Hepatocyte (in vitro differentiated cells): ENCODE measurements around the gene NCF2. TPM values are rescaled to one million over a fixed set of nuclear protein-coding genes. Genes with fewer than 3 reads are reported as not detected.

ENCODE experiments used
- DNase-seq: peaks from one replicate; pipeline ENCODE4 v3.0.0-alpha.2; 2016; ENCODE audit warnings: low spot score
- H2AFZ ChIP-seq: fragments of 200-600 bp; sonication (generic); 2 replicates; pipeline ENCODE4 v1.6.0; 2016; ENCODE audit warnings: antibody characterized with exemption, mild to moderate bottlenecking
- H3K27ac ChIP-seq: fragments of 200-600 bp; sonication (generic); 2 replicates; pipeline ENCODE4 v1.5.1; 2016; ENCODE audit warnings: mild to moderate bottlenecking
- H3K27me3 ChIP-seq: fragments of 200-600 bp; sonication (generic); 2 replicates; pipeline ENCODE4 v1.6.1; 2016
- H3K36me3 ChIP-seq: fragments of 200-600 bp; sonication (generic); replicated peaks from 2 replicates; pipeline ENCODE4 v1.5.1; 2016; ENCODE audit warnings: low read depth; ENCODE audit not compliant: insufficient read depth
- H3K4me1 ChIP-seq: fragments of 200-600 bp; sonication (generic); 2 replicates; pipeline ENCODE4 v1.5.1; 2016; ENCODE audit warnings: mild to moderate bottlenecking, moderate library complexity; ENCODE audit not compliant: insufficient read depth
- H3K4me2 ChIP-seq: fragments of 200-600 bp; sonication (generic); 2 replicates; pipeline ENCODE4 v1.6.0; 2016
- H3K4me3 ChIP-seq: fragments of 200-600 bp; sonication (generic); 2 replicates; pipeline ENCODE4 v1.5.1; 2016; ENCODE audit warnings: mild to moderate bottlenecking
- H3K79me2 ChIP-seq: fragments of 200-600 bp; sonication (generic); 2 replicates; pipeline ENCODE4 v1.6.0; 2017; ENCODE audit warnings: mild to moderate bottlenecking
- H3K9me2 ChIP-seq: fragments of 200-600 bp; sonication (generic); replicated peaks from 2 replicates; pipeline ENCODE4 v1.6.0; 2017; ENCODE audit warnings: mild to moderate bottlenecking; ENCODE audit not compliant: insufficient read depth
- H3K9me3 ChIP-seq: fragments of 200-600 bp; sonication (generic); 2 replicates; pipeline ENCODE4 v1.5.1; 2016; ENCODE audit warnings: low read depth, mild to moderate bottlenecking
- H4K20me1 ChIP-seq: fragments of 200-600 bp; sonication (generic); 2 replicates; pipeline ENCODE4 v1.6.0; 2016; ENCODE audit warnings: mild to moderate bottlenecking; ENCODE audit not compliant: insufficient read depth, poor library complexity, severe bottlenecking
- CTCF ChIP-seq: fragments of 200-600 bp; sonication (generic); IDR thresholded peaks from 2 replicates; pipeline ENCODE4 v1.5.1; 2016; ENCODE audit warnings: antibody characterized with exemption, mild to moderate bottlenecking; ENCODE audit not compliant: poor library complexity
- EZH2 ChIP-seq: fragments of 200-600 bp; sonication (generic); IDR thresholded peaks from 2 replicates; pipeline ENCODE4 v1.6.1; 2016; ENCODE audit warnings: antibody characterized with exemption, mild to moderate bottlenecking, borderline replicate concordance
- EZH2phosphoT487 ChIP-seq: fragments of 200-600 bp; sonication (generic); IDR thresholded peaks from one replicate; pipeline ENCODE4 v1.6.1; 2018; ENCODE audit warnings: antibody characterized with exemption, mild to moderate bottlenecking, low read depth, moderate library complexity; ENCODE audit not compliant: unreplicated experiment, severe bottlenecking
- WGBS: methylation state at CpG from one replicate; pipeline ENCODE4 v1.1.6; 2016; ENCODE audit warnings: low lambda C conversion rate; ENCODE audit errors: missing lambda C conversion rate; 5-methylcytosine and 5-hydroxymethylcytosine counted together
- polyA plus RNA-seq: library from polyadenylated mRNA; unstranded; fragments of >200 nt; fragmentation: Nextera tagmentation; extraction: Ambion mirVana; gene quantifications from 2 replicates; pipeline ENCODE4 v1.2.1, GENCODE V29; 2016
- total RNA-seq: library from RNA; depleted of rRNA; stranded (reverse); fragments of >200 nt; gene quantifications from 2 replicates; pipeline ENCODE4 v1.2.3, GENCODE V29; 2014

NCF2 gene
- total and polyA plus RNA-seq, 2 experiments from 2014 or later = 3.1 to 13.7 TPM

DNA sequence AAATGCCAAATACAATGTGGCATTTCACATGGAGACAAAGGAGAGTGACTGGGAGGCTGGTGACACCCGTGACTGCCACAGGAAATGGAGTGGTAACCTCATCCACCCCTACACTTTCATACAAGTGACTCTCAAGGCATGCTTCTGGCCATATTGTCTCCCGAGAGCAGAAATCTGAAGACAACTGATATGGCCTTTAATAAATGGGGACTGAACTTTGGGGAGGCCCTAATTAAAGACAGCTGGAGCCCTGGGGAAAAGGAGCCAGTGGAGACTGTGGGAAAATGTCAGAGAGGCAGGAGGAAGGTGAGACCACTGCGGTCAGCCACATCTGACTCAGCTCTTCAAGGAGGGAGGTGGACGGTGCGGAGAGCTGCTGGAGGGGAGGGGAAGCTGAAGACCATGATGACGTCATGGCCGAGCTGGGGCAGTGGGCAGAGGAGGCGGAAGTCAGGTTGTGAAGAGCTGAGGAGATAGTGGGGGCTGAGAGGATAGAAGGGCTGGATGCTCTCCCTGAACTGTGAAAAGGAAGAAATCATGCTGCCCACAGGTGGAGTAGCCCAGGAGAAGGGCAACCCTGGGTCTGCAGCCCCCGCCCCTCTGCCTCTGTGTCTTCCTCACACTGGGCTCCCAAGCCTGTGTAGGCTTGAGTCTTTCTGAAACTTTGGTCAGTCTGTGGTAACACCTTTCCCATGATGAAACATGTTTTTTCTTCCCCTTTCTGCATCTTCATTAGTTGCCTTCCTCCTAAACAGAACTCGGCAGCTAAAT, 14.0 kb upstream of the NCF2 start:
- no peak overlapping the region for H2AFZ ChIP-seq
- 65% methylated on average over 10 of the region's 10 CpGs for WGBS

DNA sequence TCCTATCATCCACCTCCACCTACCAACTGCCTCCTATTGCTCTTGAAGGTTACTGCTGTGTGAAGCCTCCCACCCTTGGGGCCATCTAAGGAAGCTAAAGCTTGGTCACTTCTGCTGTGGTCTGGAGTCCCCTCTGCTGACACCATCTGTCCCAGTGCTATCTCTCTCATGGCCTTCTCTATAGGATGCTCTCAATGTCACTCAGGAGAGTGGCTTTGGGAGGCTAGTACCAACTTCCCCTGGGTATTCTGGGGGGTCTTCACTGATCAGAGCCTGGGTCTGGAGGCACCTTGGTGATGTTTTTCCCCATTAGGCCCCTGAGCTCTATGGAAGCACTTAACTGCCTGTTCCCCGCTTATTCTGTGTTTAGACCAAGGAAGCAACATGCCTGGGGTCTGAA, 12.3 kb upstream of the NCF2 start:
- peak overlapping the region; percentile 73 for H3K27ac ChIP-seq
- 100% methylated on average over 1 of the region's 1 CpG for WGBS

More for the DNA sequence above, 14.0 kb upstream of the NCF2 start:
- no peak for DNase-seq
- no peaks in the 10 kb centered on the region for H3K27me3 ChIP-seq
- H3K79me2 ChIP-seq = no peaks in the 10 kb centered on the region
- H3K9me2 ChIP-seq = no peaks in the 10 kb centered on the region
- H3K4me3 ChIP-seq = no peak overlapping the region
- no peak overlapping the region for H3K4me2 ChIP-seq
- no peaks in the 10 kb centered on the region for H4K20me1 ChIP-seq
- peak overlapping the region; percentile 83 for H3K27ac ChIP-seq
- TF ChIP-seq EZH2phosphoT487 (no peak), CTCF (no peak), EZH2 (no peak)
- no peaks in the 10 kb centered on the region for H3K4me1 ChIP-seq
- no peaks in the 10 kb centered on the region for H3K36me3 ChIP-seq
- no peaks in the 10 kb centered on the region for H3K9me3 ChIP-seq

GRCh38 chr1:183600634-183601033, 10.4 kb upstream of the NCF2 start:
- H3K9me3 ChIP-seq = no peaks in the 10 kb centered on the region
- TF ChIP-seq CTCF (no peak), EZH2 (no peak)
- H3K27me3 ChIP-seq = no peaks in the 10 kb centered on the region
- peaks cover 5% of the 10 kb centered on the region for H3K4me1 ChIP-seq
- H3K36me3 ChIP-seq = no peaks in the 10 kb centered on the region
- H3K9me2 ChIP-seq = no peaks in the 10 kb centered on the region
- H2AFZ ChIP-seq = no peak overlapping the region
- no peak overlapping the region for H3K4me2 ChIP-seq
- no peak for DNase-seq
- H4K20me1 ChIP-seq = no peaks in the 10 kb centered on the region
- no peak overlapping the region for H3K27ac ChIP-seq
- no peak overlapping the region for H3K4me3 ChIP-seq
- H3K79me2 ChIP-seq = no peaks in the 10 kb centered on the region
- WGBS = 98% methylated on average over 3 of the region's 3 CpGs

More for the DNA sequence above, 12.3 kb upstream of the NCF2 start:
- Histone ChIP-seq H3K4me3 (no peak overlapping the region), H3K36me3 (no peaks in the 10 kb centered on the region), H3K27me3 (no peaks in the 10 kb centered on the region), H3K9me2 (no peaks in the 10 kb centered on the region), H2AFZ (no peak overlapping the region), H3K4me2 (no peak overlapping the region), H3K9me3 (no peaks in the 10 kb centered on the region), H4K20me1 (no peaks in the 10 kb centered on the region), H3K79me2 (no peaks in the 10 kb centered on the region), H3K4me1 (peaks cover 5% of the 10 kb centered on the region)
- no peak for TF ChIP-seq EZH2phosphoT487
- DNase-seq = no peak

DNA sequence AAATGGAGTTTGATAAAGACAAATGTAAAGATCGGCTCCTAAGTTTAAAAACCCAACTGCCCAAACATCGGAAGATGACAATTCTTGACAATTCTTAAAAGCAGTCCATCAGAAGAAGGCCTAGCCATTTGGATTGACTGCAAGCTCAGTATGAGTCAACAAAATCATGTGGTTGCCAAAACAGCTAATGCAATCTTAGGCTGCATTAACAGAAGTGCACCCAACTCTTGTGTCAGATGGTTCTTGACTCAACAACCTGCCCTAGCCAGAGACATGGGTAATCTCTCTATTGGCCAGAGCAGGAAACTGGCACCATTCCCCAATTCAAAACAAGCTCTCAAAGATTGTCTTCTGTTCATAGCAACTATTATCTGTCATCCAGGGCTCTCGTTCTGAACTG, 9.9 kb upstream of the NCF2 start:
- Histone ChIP-seq H3K4me1 (peaks cover 5% of the 10 kb centered on the region), H3K4me3 (no peak overlapping the region), H3K9me2 (no peaks in the 10 kb centered on the region), H3K9me3 (no peaks in the 10 kb centered on the region), H3K4me2 (no peak overlapping the region), H3K27ac (no peak overlapping the region), H3K36me3 (no peaks in the 10 kb centered on the region), H4K20me1 (no peaks in the 10 kb centered on the region), H3K79me2 (no peaks in the 10 kb centered on the region), H2AFZ (no peak overlapping the region), H3K27me3 (no peaks in the 10 kb centered on the region)
- WGBS = 94% methylated on average over 3 of the region's 3 CpGs
- TF ChIP-seq CTCF (no peak), EZH2phosphoT487 (no peak), EZH2 (no peak)
- DNase-seq = no peak
